HG03469 (cell line): ENCODE results near the gene TEF.
A peak's percentile ranks its signal among the peaks of the same experiment; 100 is the strongest.
"Not testable (repeated sequence)": the region's sequence is repeated elsewhere in the genome, so short reads cannot be mapped to it uniquely, and the experiment has no call there.

Experiments used
- ATAC-seq: cut with Tn5 transposase; IDR thresholded peaks from one replicate; pipeline ENCODE4 v1.9.1; 2021; ENCODE audit warnings: mild to moderate bottlenecking, moderate library complexity, moderate number of reproducible peaks; ENCODE audit not compliant: unreplicated experiment

TEF gene

GRCh38 chr22:41380993-41381328, 781 bp upstream of the TEF start:
- ATAC-seq = peak; percentile 16

- ATAC-seq = peak; percentile 6
Observed at GRCh38 chr22:41382098-41382578, 396 bp downstream of the TEF start.

- no peak for ATAC-seq
Observed at GRCh38 chr22:41382610-41383009, 868 bp downstream of the TEF start.

DNA sequence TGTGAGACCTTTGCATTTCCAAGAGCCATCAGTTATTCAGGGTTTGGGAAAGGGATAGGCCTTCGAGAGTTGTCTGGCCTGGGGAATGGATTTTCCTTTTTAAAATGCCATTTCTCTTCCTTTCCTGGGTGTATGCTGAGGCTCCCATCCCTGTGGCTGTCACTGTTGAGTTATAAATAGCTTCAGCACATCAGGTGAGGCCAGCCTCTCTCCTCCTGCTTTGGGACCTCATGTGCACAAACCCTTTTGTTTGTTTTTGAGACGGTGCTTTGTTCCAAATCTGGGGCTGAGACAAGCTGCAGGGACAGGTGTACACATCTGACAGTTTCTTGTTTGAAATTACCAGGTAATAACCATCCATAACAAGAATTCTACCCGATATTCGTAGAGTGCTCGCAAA, 1.3 kb downstream of the TEF start:
- ATAC-seq = no peak

DNA sequence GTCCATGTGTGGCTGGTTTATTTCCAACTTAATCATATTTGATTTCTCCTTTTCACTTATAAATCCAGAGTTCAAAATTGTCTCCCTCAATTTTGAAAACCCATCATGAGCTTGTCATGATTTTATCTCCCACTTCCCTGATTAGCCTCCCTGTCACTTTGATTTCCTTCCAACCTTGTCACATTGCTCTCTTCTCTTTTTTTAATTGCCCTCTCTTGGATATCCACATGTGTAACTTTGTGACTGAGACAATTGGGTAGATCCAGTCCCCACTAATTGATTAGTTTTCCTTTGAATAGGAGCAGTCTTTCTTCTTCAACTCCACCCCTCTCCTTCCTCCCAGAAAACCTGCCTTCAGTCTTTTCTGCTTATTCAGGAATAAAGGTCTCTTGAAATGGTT, 2.4 kb downstream of the TEF start:
- no peak for ATAC-seq

- no peak for ATAC-seq
Observed at GRCh38 chr22:41387341-41387740, 5.6 kb downstream of the TEF start.

DNA sequence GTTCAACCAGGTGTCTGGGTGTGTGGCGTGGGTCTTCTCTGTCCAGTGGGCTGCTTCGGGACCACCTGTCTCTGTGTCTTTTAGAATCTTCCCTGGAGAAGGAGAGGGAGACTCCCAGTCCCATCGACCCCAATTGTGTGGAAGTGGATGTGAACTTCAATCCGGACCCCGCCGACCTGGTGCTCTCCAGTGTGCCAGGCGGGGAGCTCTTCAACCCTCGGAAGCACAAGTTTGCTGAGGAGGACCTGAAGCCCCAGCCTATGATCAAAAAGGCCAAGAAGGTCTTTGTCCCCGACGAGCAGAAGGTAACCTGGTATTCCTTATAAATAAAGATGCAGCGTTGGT, 12.2 kb downstream of the TEF start:
- ATAC-seq = no peak

- ATAC-seq = no peak
Observed at GRCh38 chr22:41395531-41396240, 13.9 kb downstream of the TEF start.

GRCh38 chr22:41397143-41397811, 15.5 kb downstream of the TEF start:
- no peak for ATAC-seq

GRCh38 chr22:41398921-41399320, 17.2 kb downstream of the TEF start:
- ATAC-seq = no peak

DNA sequence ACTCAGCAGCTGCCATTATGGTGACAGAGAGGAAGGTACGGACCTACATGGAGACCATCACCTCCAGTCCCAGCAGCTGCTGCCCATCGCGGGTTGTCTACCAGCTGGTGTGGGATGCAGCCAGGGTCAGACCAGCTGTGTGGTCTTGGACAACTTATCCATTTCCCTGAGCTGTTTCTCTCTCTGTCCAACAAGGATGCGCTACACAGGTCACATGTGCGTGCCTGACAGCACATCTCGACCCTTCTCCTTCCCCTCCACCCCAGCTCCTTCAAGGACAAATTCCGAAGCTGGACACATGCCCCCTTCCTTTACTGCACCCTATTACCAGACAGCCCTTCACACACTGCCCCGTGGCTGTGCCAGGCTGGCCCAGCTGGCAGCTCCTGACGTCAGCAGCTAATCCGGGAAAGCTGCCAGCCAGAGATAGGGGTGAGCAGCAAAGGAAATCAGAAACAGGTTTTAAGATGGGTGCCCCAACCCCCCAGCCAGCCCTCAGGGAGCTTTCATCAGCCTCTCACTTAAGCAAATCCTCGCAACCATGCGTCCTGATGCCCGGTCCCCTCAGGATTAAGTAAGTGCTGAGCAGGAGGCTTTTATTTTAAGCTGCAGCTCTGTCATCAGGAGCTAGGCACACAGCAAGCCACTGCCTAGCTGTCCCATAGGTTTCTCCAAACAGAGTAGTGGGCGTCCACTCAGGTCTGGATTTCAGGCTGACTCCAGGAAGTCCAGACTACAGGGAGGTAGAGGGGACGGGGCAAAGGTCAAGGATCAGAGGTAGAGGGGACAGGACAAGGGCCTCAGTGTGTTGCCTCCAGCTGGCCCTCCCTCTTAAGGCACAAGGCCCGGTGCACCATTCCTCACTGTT, 20.3 kb downstream of the TEF start:
- no peak for ATAC-seq

DNA sequence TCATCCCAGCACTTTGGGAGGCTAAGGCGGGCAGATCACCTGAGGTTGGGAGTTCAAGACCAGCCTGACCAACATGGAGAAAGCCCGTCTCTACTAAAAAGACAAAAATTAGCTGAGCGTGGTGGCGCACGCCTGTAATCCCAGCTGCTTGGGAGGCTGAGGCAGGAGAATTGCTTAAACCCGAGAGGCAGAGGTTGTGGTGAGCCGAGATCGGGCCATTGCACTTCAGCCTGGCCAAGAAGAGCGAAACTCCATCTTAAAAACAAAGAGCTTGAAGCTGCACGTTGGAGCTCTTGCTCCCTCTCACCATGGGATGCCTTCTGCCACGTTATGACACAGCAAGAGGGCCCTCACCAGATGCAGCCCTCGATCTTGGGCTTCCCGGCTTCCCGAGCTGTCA, 21.1 kb downstream of the TEF start:
- not testable (repeated sequence) for ATAC-seq

- peak; percentile 56 for ATAC-seq
Observed at GRCh38 chr22:41403532-41404318, 22.0 kb downstream of the TEF start.

DNA sequence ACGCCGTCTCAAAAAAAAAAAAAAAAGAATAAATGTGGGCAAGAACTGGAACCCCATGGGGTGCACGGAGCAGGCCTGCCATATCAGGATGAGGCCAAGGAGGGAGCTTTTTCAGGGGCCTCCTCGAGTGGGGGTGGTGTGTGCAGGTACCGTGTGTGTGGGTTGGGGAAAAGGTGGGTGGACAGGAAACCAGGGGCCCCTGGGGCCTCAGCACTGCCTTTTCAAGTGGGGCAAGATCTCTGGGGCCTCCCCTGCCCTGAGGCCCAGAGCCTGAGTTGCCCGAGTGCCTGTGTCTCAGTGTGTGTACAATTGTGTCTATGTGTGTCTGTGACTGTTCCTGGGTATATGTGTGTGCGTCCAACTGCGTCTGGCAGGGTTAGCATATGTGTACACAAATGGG, 23.8 kb downstream of the TEF start:
- no peak for ATAC-seq

- no peak for ATAC-seq
Observed at GRCh38 chr22:41406410-41406809, 24.7 kb downstream of the TEF start.

DNA sequence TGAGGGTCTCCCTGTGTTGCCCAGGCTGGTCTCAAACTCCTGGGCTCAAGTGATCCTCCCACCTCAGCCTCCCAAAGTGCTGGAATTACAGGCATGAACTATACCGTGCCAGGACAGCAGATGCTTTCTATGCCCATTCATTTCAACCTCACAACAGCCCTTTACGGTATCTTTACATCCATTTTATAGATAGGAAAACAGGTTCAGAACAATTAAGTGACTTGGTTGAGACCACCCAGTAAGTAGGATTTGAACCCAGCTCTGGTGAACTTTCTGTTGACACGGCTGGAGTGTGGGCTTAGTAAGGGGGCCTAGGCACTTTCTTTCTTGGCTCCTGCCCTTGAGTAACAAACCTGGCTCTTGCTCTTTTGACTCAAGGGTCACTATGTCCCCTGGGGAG, 25.7 kb downstream of the TEF start:
- ATAC-seq = no peak

DNA sequence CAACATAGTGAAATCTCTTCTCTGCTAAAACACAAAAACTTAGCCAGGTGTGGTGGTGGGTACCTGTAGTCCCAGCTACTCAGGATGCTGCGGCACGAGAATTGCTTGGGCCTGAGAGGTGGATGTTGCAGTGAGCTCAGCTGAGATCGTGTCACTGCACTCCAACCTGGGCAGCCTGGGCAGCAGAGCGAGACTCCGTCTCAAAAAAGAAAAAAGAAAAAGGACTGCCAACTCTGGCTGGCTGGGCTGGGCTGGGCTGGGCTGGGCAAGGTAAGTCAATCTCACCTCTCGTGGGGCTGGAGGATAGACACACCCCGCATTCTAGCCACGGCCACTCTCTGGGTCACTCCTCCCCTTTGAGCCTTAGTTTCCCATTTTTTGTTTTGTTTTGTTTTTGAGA, 26.9 kb downstream of the TEF start:
- ATAC-seq = no peak

DNA sequence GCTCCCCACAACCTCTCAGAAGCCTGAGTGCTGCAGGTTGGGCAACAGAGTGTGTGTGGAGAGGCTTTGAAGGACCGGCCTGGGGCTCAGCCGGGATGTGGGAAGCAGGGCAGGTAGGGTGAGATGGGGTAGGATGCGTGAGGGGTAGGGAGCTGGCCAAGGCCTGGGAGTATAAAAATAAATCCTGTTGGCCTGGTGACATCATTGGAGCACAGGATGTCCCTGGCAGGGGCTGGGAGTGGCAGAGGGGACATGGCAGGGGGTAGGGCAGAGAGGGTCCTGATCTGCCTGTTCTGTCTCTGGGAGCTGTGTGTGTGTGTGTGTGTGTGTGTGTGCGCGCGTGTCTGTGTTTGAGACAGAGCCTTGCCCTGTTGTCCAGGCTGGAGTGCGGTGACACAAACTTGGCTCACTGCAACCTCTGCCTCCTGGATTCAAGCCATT, 28.6 kb downstream of the TEF start:
- ATAC-seq = no peak

GRCh38 chr22:41411021-41411851, 29.5 kb downstream of the TEF start:
- no peak for ATAC-seq

DNA sequence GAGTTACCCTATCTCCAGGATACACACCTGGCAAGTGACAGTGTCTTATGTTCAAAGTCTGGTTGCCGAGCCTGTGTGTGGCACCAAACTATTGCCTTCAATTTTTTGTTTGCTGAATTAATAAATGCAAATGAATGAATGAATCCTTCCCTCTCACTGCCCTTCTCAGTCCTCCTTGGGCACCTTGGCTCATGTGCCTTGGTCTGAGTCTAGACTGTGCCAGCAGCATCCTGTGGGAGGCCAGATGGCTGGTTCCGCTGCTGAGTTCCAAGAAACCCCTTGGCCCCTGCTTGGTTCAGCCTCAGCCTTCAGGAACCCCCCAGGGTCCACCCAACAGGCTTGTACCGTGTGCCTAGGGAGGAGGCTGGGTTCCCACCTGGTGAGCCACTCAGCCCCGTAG, 33.8 kb downstream of the TEF start:
- no peak for ATAC-seq
